NAMALWA (cell line): Measurements from ENCODE around the gene CPZ.

Experiments used
- DNase-seq: peaks from one replicate; pipeline ENCODE4 v3.0.0-alpha.2; 2015; ENCODE audit warnings: low spot score

CPZ gene

DNA sequence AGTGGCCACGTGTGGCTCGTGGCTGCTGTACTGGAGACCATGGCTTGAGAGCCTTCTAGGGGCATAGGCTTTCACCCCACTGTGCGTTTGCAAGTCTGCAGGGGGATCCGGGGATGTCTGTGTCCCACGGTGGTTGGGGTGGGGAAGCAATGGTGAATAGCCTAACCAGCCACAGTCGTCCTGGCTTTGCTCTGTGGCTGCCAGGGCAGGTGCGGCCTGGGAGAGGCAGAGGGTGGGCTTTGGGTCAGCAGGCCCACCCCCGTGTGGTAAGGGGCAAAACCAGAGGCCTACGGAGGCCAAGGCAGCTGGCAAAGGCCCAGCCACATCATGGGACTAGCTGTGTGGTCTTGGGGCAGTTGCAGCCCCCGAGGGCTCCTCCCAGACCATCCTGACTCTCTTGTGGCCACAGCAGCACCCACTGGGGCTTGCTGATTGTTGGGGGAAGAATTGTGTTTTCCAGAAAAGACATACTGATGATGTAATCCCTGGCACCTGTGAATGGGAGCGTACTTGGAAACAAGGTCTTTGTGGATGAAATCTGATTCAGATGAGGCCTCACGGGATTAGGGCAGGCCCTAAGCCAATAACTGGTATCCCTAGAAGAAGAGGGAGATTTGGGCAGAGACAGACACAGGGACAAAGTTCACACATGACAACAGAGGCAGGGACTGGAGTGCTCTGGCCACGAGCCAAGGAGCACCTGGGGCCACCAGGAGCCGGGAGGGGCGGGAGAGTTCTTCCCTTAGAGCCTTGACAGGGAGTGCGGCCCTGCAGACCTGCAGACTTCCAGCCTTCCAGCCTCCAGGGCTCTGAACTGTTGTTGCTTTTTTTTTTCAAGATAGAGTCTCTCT lies 2.9 kb downstream of the CPZ start:
- no peak for DNase-seq

DNA sequence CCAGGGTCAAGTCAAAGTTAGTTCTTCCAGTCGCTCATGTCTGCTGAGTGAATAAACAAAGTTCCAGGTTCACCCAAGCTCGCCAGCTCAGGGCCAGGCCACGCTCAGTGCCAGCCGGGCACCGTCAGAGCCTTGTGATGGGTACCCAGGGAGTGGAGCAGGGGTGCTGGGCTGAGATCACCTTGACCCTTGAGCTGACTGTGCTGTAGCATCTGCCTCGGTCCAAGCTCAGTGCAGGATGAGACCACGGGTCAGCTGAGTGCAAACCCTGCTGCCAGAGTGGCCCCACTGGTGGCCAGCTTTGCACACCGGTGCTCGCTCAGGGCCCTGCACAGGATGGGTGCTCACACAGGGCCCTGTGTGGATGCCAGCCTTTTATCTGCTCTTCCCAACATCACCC lies 4.3 kb downstream of the CPZ start:
- DNase-seq, result no peak

DNA sequence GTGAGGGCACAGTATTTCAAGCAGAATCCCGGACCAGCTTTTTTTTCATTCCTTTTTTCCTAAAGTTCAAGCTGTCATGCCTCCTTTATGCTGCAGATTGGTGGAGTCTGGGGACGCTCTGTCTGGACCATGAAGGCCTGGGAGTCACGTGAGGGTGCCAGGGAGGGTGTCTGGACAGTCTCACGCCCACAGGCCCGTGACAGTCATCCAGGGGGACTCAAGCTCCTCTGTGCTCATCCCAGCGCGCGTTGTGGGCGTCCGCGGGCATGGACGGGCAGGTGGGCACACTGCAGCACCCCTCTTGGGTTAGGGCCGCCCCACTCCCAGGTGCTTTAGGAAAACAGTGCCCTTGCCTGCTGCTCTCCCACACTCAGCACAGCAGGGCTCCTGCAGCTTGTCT lies 4.8 kb downstream of the CPZ start:
- DNase-seq, result no peak

DNA sequence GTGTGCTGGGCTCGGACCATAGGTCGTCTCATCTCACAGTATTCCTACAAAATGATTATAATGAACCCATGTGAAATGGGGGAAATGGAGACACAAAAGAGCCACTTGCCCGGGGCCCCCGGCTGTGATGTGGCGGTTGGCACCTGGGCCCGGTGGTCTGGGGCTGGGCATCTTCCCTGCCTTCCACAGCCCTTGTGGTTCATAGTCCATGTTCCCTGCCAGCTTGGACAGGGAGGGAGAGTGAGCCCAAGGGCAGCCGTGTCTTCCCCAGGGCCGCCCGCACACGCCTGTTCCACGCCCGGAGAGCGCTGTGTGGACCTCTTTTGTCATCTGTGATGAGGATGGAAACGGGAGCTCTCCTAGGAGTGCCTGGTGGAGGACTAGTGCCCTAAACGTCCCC lies 5.2 kb downstream of the CPZ start:
- no peak for DNase-seq

DNA sequence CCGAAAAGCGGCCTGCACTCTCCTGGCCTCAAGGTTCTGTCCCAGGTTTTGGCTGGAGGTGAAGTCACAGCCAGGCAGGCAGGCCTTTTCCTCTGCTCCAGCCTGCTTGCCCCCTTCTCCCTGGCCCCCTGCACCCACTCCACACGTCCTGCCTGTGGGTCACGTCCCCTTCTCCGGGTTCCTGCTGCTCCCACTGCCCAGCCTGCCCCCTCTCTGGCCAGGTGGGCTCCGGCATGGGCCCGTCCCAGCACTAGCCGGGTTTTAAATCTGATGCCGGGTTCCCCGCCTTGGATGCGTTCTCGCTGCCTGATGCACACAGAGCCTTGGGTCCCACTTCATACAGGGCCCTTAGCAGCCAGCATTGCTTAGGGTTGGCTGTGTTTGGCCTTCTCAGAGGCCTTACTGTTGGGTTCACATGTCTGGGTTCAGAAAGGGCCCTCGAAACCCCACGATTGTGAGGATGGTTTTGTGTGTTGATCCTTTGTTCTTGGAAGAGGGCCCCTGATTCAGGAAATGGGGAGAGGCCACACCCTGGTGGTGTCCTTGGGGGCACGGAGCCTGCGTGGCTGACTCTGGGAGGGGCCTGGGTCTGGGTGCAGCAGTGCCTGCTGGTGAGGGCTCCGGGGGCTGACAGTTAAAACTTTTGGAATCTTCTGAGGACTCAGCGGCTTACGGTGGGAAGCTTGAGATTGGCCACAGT lies 6.0 kb downstream of the CPZ start:
- DNase-seq, result no peak

DNA sequence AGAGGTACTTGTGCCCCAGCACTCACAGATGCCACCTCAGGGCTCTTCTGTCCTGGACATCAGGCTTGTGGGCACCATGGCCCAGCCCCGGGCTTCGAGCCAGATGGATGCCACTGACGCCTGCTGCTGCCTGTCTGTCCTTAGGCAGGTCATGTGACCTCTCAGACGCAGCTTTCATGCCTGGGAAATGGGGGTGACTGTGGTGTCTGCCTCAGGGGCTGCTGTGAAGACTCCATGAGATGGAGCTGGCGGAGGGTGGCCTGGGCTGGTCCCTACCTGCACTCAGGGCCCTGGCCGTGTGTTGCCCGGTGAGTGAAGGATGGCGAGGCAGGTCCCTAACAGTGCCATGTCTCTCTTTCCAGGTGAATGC lies 6.5 kb downstream of the CPZ start:
- DNase-seq, result no peak

DNA sequence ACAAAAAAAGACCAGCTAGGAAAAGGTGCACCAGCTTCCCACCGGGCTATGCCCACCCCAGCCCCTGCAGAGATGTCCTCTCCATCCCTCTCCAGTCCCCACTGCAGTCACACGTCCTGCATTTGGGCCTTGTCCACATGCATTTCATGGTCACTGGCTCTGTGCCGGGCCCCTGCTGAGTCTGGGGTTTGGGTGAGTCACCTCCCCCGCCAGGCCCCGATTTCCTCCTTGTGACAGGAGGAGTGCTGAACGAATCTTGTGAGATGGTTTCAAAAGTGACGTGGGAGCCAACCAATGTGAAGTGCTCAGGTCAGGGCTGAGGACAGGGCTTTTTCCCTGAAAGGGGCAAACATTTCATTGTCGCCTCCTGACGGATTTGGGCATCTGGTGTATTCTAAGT lies 7.1 kb downstream of the CPZ start:
- DNase-seq, result no peak

DNA sequence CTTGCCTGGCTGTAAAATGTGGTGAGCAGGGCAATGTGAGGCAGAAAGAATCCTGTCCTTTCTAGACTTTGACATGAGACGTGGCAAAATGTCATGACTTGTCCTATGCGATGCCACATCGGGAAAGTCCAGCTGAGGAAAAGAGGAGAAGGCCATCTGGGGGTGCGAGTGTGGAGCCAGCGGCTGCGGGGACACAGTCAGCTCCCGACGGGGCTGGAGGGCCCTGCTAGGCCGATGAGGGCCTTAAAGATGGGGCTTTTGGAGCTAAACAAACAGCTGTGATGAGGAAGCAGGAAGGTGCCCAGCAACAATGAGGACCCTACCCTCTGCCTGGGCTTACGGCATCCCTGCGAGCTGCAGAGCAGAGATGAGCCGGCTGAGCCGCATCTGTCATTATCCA lies 7.7 kb downstream of the CPZ start:
- no peak for DNase-seq

DNA sequence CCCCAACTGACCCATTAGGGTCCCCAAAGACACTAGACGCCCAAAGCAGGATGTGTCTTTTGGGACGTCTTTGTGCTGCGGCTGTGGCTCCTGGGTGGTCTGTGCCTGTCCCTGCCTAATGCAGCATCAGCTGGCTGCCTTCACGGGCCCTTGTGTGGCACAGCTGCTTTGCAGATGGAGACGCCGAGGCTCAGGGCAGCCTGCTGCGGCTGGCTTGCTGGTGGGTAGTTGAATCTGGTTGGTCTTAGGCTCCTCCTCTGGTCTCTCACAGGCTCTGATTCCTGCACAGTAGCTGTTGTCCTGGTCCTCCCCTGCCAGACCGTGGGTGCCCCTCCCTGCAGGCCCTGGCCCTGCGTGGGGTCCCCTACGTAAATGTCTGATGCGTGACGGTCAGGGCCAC lies 8.1 kb downstream of the CPZ start:
- DNase-seq, result no peak

DNA sequence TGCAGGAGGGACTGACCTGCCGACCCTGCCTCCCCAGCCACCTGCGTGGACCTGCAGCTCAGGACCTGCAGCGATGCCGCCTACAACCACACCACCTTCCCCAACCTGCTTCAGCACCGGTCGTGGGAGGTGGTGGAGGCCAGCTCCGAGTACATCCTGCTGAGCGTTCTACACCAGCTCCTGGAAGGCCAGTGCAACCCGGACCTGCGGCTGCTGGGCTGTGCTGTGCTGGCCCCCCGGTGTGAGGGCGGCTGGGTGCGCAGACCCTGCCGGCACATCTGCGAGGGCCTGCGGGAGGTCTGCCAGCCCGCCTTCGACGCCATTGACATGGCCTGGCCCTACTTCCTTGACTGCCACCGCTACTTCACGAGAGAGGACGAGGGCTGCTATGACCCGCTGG lies 8.5 kb downstream of the CPZ start:
- DNase-seq, result no peak

DNA sequence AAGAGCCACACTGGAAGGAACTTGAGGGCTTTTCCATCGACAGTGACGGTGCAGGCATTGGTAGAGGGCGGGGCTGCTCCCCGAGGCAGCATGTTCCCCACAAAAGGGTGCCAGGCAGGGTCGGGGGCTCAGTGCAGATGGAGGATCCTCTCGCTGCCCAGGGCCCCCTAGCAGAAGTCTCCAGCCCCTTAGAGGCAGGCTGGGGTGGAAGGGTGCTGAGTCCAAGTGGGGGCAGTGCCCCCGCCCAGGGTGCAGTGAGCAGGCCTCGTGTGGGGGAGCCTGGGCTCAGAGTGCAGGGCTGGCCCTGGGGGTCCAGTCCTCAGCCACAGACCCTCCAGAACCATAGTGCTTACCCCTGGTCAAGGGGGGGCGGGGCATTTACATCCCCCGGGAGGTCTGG lies 9.0 kb downstream of the CPZ start:
- no peak for DNase-seq

DNA sequence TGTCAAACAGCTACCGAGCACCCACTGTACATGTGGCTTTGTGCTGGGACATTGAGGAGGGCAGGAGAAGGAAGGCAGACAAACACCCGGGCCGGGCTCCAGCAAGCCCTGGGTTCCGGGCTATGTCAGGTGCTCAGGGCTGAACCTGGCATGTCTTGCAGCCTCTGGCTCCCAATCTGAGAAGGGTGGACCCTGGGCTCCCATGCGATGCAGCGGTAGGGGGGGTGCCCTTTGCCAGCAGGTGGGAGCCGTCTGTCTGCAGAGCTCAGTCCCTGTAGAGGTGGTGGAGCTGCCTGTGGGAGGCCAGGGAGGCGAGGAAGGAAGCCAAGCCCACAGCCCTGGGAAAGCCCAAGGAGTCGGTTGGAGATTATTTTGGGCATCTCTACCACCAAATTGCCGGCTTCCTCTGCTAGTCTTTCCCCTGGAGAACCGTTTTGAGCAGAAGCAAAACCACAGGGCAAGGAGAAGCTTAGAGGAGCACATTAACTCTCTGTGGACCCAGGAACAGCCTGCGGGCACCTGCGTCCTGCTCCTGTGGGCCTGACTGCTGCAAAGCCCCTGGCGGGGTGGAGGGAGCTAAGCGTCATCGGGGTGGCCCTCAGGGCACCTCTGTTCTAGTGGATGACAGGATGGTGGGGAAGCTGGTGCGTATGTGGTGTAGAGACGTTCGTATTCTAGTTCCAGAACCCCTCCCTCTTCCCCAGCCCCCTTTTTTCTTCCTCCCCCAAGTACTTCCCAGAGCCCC lies 10.3 kb downstream of the CPZ start:
- DNase-seq, result no peak

DNA sequence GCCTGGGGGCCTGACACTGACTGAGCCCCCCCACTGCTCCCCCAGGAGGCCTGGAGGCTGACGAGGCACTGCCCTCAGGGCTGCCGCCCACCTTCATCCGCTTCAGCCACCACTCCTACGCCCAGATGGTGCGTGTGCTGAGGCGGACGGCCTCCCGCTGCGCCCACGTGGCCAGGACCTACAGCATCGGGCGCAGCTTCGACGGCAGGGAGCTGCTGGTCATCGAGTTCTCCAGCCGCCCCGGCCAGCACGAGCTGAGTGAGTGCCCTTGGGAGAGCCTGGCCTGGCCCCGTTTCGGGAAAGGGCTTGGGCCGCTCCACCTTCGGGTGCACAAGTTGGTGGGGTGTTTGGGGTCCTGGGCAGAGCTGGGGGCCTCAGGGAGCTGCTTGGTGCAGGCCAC lies 11.4 kb downstream of the CPZ start:
- DNase-seq, result no peak

DNA sequence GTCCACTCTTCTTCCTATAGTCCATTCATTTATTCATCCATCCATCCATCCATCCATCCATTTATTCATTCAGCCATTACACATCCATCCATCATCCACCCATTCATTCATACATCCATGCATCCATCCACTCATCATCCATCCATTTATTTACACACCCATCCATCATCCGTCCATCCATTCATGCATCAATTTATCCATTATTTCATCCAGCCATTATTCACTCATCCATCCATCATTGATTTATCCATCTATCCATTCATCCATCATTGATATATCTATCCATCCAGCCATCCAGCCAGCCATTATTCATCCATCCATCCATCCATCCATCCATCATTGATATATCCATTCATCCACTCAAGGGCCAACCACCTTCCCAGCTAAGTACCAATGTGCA lies 12.7 kb downstream of the CPZ start:
- DNase-seq, result no peak

DNA sequence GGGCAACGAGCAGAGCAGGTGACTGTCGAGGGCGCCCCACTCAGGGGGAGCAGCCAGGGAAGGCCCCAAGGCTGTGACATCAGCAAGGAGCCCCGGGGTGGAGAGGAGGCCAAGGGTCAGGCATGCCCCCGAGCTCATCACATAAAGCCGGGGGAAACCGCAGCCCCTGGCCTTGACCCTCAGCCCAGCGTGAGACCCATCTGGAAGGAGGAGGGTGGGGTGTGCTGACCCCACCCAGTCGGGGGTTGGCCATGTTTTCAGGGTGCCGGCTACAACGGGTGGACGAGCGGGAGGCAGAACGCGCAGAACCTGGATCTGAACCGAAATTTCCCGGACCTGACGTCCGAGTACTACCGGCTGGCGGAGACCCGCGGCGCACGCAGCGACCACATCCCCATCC lies 13.9 kb downstream of the CPZ start:
- no peak for DNase-seq

DNA sequence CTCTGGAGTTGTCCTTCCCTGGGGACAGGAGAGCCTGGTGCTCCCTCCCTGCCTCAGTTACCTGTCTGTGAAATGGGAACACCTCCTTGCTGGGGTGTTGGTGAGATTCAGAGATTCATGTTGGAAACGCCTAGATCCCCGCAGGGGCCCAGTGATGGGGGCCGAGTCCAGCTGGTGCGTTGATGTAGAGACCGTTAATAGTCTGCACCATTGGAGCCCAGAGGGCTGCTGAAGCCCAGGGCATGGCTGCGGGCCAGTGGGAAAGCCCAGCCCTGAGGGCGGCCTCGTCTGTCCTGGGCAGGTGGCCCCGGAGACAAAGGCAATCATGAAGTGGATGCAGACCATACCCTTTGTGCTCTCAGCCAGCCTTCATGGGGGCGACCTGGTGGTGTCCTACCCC lies 14.4 kb downstream of the CPZ start:
- DNase-seq, result no peak

DNA sequence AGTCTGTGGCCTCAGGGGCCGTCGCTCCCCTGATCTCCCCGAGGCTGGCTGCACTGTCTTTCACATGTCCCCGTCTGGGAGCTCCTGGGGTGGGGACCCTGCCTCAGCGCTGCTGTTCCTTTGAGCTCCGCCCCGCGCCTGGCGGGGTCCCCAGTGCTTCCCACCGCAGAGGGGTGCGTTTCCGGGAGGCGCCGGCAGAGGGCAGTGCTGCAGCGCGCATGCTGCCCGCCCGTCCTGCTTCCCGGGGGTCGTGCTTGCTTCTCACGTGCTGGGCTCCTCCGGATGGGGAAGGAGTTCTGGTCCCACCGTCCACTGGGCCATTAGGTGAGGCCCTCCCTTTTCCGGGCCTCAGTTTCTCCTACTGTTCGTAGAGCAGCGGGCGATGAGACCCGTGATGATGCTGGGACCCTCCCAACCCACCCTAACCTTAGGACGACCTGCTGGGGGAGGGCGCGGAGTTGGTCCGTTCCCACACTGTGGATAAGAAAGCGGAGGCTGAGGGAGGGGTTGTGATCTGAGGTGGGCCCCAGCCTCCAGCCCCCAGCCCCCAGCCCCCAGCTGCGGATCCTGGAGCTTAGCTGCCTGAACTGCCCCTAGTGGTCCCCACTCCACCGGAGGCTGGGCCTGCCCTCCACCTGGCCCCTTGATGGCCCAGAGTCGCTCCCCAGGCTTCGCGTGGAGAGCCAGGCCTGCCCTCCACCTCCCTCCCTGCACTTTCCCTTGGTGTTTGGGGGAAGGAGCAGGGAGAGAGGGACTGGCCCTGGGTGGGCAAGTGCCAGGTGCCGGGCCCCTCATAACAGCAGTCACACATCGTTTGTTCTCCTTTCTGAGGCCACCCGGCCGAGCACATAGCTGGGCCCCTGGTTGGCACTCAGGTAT lies 15.3 kb downstream of the CPZ start:
- DNase-seq, result peak; percentile 46

DNA sequence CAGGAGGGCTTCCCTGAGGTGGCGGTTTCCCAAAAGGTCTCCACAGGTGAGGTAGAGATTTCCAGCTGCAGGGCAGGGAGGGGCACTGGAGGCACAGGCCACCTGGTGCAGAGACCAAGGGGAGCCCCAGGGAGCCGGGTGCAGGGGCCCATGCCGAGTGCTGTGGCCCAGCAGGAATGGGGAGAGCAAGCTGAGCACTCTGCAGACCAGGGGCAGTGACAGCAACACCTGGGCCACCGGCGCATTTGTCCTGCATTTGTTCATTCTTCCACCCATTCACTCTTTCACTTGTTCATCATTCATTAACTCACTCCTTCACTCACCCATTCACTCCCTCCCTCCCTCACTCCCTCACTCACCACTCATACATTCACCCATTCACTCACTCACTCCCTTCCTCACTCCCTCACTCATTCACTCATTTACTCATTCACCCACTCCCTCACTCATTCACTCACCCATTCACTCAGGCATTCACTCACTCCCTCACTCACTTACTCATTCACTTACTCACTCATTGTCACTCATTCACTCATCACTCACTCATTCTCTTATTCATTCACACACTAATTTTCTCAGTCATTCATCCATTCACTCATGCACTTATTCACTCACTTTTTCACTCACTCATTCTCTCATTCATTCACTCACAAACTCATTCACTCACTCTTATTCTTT lies 16.3 kb downstream of the CPZ start:
- DNase-seq, result no peak

DNA sequence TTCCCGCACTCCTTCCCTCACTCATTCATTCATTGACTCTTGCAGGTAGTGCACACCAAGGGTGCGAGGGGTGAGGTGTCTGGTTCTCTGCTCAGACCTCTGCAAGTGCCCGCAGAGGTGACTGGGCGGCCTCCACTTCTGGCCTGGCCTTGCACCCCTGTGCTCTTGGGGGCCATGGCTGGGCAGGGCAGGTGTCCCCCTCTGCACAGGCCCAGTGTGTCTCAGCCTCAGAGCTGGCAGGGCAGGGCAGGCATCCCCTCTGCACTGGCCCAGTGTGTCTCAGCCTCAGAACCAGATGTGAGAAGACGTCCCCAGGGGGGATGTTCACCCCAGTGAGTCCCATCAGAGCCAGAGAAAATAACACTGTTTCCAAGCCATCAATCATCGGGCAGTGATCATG lies 16.8 kb downstream of the CPZ start:
- DNase-seq, result no peak

DNA sequence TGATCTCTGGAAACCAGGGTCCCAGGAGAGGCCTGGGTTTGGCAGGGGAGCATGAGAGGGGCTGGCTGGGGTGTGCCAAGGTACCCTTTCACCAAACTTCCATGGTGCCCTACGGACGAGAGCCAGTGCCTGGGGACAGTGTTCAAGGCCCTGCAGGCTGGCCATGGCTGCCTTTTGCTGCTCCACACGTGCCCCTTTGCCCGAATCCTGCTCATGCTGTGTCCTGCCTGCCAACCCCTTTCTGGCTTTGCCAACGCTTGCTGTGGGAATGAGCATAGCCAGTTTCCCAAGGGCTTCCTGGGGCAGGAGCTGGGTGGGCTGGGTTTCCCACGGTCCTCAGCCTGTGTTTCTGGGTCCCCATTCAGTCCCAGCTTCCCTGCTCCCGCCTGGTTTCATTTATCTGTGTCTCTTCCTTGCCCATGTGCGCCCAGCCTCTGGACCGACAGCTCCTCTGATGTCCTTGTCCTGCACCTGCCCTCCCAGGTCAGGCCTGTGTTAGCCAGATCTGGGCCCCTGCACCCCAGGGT lies 17.3 kb downstream of the CPZ start:
- DNase-seq, result no peak

DNA sequence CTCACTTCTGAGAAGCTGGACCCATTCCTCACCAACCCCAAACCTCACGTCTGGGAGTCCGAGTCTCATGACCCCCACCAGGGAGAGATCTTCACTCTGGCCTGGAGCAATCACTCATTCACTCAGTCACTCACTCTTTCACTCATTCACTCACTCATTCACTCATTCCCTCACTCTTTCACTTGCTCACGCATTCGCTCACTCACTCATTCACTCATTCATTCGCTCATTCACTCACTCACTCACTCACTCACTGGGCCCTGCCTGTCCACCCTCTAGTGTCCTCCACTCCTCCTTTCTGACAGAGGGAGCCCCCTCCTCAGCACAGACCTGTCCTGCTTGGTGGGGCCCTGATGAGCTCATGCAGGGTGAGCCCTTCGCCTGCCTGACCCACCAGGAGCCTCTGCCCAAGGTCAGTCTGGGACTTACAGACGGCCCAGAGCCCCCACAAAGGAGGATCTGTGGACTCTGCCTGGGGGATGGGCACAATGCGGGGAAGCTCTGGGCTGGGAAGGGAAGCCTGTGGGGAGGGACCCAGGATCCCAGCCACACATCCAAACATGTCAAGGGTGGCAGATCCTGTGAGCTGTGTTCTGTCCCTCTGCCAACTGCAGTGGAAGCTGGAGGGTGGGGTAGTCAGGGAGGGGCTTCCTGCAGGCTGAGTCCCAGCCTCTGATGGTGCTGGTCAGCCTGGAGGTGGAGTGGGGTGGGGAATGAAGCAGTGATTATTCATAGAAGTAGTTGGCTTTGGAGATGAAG lies 18.5 kb downstream of the CPZ start:
- no peak for DNase-seq
